GM21447 (cell line): ENCODE data around the gene SLC2A14.
"Not testable (repeated sequence)": the region's sequence is repeated elsewhere in the genome, so short reads cannot be mapped to it uniquely, and the experiment has no call there.

Experiments
- ATAC-seq: cut with Tn5 transposase; IDR thresholded peaks from one replicate; pipeline ENCODE4 v1.9.1; 2021; ENCODE audit not compliant: unreplicated experiment

Gene SLC2A14

DNA sequence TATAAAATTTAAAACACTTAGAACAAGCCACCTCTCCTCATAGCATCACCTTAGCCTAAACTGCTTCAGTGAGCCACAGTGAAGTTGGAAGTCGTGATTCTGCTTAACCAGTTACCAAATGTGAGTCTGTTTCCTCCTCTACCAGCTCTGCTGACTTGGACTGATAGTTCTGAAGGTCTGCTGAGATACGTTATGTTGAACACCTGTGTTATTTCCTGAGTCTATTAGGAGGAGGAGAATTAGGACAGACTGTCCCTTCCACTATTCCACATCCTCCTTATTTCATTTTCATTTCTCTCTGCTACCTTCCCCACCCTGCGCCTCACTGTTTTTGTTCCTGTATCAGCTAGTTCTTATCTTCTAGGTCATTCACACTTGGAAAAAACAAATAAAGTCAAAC lies 2.4 kb downstream of the SLC2A14 start:
- no peak for ATAC-seq

DNA sequence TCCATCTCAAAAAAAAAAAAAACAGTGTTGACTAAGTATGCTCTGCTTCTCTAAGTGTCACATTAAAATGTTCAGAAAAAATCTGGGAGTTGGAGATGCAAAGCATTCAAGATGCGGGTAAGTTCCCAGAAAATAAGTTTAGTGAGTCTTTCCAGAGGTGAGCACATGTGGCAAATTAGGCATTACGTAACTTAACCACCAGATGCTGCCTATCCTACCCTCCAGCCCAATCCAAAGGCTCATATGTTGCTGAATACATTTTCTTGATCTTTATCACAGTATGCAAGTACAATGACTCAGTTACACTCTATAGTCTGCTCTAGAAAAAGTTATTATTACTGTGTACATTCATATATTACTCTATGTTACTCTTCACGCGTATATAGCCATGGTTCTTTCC lies 3.6 kb downstream of the SLC2A14 start:
- no peak for ATAC-seq

DNA sequence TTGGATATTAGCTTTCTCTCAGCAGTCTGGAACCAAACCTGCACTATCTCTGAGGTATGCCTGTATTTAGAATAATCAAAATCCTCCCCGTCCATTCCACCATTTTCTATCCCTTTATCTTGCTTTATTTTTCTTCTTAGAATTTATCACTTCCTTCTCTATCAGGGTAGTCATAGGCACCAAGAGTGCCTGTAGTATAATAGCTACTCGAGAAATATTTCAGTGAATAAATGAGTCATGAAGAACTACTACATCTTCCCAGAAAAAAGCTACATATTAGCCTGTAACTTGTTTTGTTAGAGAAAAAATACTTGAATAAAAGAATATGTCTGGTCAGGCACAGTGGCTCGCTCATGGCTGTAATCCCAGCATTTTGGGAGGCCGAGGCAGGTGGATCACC lies 4.3 kb downstream of the SLC2A14 start:
- no peak for ATAC-seq

DNA sequence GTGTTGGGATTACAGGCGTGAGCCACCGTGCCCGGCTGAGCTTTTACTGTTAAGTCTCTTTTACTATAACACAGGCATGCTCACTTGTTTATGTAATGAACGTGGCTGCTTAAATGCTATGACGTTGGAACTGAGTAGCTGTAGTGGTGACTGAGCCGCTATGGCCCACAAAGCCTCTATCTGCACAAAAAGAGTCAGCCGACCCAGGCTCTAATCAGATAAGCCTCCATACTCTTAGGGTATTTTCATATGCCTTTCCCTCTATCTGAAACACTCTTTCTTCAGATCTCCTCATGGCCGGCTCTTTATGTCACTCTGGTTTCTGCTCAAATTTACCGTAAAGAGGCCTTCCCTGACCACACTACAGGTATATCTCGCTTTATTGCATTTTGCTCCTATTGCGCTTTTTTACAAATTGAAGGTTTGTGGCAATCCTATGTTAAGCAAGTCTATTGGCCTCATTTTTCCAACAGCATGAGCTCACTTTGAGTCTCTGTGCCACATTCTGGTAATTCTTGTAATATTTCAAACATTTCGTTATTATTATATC lies 8.0 kb downstream of the SLC2A14 start:
- ATAC-seq: no peak

DNA sequence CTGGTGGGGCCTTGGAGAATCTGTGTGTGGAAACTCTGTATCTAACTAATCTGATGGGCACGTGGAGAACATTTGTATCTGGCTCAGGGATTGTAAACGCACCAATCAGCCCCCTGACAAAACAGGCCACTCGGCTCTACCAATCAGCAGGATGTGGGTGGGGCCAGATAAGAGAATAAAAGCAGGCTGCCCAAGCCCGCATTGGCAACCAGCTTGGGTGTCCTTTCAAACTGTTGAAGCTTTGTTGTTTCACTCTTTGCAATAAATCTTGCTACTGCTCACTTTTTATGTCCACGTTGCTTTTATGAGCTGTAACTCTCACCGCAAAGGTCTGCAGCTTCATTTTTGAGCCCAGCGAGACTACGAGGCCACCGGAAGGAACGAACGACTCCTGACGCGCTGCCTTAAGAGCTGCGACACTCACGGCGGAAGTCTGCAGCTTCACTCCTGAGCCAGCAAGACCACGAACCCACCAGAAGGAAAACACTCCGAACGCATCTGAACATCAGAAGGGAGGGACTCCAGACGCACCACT lies 9.8 kb downstream of the SLC2A14 start:
- not testable (repeated sequence) for ATAC-seq

DNA sequence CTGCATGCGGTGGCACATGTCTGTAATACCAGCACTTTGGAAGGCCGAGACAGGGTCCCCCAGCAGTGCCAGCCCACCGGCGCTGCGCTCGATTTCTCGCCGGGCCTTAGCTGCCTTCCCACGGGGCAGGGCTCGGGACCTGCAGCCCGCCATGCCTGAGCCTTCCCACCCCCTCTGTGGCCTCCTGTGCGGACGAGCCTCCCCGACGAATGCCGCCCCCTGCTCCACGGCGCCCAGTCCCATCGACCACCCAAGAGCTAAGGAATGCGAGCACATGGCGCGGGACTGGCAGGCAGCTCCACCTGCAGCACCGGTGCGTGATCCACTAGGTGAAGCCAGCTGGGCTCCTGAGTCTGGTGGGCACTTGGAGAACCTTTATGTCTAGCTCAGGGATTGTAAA lies 10.4 kb downstream of the SLC2A14 start:
- not testable (repeated sequence) for ATAC-seq

DNA sequence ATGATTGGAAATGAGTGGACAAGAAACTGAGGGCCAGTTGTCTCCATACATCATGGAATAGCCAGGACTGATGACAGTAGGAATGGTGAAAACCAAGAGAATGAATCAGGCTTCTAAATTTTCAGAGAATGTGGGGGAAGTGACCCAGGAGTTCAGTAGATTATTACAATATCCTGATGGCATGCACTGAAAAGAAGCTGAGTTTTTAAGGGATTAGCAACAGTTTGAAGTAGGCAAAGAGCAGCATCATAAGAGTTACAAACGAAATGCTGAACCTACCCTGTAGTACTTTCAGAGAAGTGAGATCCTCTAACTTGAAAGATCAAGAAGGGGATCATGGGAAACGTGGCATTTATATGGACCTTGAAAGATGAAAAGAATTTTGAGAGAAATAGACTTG lies 13.2 kb downstream of the SLC2A14 start:
- ATAC-seq: no peak

DNA sequence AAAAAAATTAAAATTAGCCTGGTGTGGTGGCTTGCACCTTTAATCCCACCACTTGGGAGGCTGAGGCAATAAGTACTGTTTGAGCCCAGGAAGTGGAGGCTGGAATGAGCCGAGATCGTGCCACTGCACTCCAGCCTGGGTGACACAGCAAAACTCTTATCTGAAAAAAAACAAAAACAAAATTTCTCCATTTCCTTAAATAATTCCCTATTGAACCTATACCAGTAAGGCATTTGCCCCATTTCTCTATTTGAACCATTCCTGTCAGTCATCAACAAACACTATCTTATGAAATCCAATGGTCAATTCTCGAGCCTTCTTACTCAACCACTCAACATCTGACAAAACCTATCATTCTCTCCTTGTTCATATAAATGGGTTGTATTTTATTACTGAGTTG lies 14.7 kb downstream of the SLC2A14 start:
- ATAC-seq: no peak

DNA sequence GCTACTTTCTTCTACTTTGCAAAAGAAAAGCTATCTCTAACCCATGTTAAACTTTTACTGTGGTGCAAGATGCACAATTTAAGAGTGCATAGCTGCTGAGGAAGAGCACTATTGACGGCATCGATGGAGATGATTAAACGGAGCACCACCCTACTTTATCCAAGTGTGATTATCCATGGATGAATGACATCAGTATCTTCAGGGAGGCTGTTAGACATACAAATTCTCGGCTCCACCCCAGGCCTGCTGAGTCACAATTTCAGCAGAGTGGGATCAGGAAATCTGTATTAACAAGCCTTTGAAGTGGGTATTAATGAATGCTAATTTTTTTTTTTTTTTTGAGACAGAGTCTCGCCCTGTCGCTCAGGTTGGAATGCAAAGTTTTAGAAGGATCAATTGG lies 16.2 kb downstream of the SLC2A14 start:
- ATAC-seq: no peak

DNA sequence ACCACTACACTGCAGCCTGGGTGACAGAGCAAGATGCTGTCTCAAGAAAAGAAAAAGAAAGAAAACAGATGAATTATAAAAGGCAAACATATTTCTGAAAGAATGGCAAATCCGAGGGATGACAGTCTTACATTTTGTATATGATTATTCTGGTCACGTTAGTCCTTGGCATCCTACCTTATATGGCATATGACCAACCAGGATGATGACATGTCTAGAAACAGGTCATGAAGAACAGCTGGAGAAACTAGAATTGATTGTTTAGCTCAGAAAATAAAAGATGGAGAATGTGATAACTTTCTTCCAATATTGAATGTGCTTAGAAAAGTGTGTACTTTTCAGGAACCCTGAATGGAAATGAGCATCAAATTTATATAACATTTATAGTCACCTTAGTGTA lies 19.2 kb downstream of the SLC2A14 start:
- ATAC-seq: no peak

DNA sequence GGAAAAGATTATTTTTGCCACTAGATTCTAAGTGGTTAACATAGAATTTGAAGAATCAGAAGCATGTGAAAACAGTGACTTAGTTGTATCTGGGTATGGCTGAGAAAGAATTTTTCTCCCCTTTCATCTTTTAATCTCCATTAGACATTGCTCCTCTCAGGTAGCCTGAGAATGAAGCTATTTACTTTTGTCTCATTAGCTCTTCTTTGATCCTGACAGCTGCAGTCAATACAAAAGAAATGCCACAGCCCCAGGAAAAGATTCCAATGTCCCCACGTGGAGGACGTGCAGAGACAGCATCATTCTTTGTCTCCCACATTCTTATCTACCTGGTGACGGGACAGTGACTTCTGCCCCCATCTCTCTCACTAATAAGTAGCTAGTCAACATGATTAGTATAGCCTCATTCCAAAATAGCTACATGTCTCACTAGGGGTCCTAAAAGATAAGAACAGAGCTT lies 21.1 kb downstream of the SLC2A14 start:
- not testable (repeated sequence) for ATAC-seq

DNA sequence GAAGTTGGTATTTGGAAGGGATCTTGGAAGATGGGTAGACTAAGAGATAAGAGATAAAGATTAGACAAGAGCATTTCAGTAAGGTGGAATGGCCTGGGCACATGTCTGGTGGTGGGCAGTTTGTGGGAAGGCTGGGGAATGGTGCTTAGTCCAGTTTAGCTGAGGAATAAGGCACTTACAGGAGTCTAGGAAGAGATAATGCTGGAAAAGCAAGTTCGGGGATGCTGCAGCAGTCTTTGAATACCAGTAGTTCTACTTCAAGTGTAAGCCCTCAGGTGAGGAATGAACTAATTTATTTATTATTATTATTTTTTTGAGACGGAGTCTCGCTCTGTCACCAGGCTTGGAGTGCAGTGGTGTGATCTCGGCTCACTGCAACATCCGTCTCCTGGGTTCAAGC lies 22.6 kb downstream of the SLC2A14 start:
- ATAC-seq: not testable (repeated sequence)

DNA sequence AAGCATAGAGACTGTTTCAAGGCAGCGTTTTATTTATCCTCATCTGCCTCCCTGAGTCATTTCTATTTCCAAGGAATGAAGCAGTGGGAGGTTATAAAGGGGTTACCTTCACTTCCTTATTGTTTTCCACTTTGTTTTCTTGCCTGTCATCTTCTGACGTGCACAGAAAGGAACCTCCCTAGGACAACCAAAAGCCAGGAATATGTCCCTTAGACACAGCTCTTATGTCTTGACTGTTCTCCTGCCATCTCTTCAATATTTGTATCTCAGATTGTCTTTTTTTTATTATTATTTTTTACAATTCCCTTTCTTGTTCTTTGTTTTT lies 24.7 kb downstream of the SLC2A14 start:
- ATAC-seq: not testable (repeated sequence)

DNA sequence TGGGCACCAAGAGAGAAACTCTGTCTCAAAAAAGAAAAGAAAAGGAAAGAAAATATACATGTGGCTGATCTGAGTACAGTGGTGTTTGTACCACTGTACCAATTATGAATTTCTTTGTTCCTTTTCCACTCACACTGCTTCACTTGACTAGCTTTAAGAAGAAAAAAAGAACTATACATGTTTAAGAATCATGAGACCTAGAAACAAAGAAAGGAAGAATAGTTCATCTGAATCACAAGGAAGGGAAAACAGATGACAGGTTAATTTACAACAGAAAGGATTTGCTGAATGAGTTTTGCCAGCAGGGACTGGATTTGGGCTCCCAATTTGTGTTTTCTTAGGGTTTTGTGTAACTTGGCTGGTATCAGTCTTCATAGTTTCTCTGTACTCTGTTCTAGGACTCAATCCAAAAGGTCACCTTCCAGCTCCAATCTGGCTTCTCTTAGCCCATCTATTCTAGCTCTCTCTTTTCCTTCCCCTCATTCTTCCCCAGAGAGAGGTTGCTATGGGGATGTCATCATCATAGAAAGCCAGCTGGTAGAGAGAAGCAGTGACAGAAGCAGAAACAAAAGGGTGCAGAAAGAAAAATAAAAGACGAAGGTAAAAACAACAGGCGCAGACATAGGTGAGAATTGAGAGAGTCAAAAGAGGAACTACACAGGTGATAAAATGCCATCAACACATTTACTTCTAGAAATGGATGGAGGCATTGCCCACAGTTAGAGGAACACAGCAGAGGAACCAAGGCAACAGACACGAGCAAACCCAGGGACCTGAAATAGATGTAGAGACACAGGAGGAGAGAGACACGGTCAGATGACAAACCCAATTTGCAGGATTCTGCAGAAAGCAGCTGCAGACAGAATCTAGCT lies 25.3 kb downstream of the SLC2A14 start:
- not testable (repeated sequence) for ATAC-seq

DNA sequence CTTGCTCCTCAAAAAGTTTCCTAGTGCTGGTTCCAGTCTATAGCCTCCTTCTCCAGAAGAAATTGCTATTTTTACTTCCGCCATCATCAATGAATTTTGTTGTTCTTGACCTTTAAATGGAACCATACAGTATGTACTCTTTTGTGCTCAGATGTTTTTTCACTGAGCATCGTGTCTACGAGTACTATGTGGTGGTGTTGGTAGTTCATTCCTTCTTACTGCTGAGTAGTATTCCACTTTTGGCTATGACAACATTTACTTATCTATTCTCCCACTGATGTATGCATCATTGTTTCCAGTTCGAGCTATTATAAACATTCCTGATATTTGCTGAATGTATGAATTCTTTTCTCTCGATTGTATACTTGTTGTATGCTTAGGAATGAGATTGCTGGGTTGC lies 28.6 kb downstream of the SLC2A14 start:
- ATAC-seq: no peak

DNA sequence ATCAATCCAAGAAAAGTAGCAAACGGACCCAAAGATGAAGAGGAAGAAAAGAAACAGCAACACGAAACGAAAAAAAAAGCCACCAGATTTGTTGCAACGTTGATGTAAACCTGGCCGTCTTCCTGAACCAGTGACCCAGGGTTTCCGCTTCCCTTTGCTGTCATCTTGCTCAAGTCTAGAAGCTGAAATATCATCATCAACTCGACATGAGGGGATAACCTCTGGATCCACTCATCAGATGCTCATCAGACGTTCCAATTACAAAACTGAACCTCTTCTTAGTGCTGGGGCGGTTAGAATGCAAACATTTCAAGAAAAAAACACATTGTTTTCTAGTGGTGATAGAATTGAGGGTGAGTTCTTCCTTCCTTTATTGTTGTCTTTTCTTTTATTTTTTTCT lies 29.1 kb downstream of the SLC2A14 start:
- not testable (repeated sequence) for ATAC-seq

DNA sequence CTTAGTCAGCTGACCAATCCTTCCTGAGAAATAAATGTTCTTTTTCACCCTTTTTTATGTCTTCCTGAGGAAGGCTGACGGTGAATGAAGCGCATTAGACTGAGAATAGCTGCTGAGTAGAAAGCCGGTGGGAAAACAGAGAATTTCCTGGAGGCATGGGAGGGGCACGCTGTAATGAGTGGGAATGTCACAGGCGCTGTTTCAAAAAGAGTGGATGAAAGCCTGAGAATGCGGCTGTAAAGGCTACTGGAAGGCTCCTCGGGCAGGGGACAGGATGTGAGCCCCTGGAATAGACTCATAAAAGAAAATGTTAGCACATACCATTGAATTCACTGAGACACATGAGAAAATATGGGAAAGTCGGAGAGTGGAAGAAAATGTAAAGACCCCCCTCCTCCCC lies 29.6 kb downstream of the SLC2A14 start:
- not testable (repeated sequence) for ATAC-seq

DNA sequence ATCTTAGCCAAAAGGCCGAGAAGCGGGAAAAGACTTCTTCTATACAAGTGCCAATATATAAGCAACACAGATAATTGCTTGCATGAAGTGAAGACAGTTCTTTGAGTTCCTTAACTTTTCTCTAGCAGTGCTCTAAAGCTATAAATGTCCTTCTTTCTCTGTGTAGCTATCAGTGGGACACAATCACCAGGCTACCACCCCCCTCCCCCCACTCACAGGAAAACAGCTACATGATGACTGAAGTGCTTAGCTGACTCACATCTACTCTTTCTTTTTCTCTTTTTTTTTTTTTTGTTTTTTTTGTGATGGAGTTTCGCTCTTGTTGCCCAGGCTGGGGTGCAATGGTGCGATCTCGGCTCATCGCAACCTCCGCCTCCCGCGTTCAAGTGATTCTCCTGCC lies 30.3 kb downstream of the SLC2A14 start:
- ATAC-seq: not testable (repeated sequence)

DNA sequence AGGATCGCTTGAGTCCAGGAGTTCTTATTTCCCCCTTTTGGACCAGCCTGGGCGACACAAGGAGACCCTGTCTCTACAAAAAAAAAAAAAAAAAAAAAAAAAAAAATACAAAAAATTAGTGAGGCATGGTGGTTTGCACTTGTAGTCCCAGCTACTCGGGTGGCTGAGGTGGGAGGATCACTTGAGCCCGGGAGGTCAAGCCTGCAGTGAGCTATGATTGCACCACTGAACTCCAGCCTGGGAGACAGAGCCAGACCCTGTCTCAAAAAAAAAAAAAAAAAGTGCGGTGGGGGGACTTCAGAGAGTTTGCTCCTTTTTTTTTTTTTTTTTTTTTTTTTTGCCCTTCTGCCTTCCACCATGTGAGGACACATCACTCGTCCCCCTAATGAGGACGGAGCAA lies 32.9 kb downstream of the SLC2A14 start:
- not testable (repeated sequence) for ATAC-seq

DNA sequence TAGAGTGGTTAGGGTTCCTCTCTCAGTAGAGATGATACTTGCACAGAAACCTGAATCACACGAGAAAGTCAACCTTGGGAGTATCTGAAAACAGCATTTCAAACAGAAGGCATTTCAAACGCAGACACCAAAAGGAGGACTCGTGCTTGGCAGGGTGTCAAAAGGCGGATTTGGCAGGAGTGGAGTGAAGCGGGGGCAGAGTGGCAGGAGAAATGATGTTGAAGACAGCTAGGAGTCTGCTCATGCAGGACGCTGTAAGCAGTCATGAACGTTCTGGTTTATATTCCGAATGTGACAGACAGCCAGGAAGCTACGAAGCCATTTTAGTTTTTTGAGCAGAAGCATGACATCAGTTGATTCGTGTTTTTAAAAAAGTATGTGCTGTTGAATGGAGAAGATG lies 33.5 kb downstream of the SLC2A14 start:
- ATAC-seq: not testable (repeated sequence)

DNA sequence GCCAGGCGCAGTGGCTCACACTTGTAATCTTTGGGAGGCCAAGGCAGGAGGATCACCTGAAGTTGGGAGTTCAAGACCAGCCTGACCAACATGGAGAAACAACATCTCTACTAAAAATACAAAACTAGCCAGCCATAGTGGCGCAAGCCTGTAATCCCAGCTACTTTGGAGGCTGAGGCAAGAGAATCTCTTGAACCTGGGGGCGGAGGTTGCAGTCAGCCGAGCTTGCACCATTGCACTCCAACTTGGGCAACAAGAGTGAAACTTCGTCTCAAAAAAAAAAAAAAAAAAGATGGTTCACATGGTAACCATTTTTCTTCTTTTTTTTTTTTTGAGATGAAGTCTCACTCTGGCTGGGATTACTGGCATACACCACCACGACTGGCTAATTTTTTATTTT lies 35.3 kb downstream of the SLC2A14 start:
- no peak for ATAC-seq

DNA sequence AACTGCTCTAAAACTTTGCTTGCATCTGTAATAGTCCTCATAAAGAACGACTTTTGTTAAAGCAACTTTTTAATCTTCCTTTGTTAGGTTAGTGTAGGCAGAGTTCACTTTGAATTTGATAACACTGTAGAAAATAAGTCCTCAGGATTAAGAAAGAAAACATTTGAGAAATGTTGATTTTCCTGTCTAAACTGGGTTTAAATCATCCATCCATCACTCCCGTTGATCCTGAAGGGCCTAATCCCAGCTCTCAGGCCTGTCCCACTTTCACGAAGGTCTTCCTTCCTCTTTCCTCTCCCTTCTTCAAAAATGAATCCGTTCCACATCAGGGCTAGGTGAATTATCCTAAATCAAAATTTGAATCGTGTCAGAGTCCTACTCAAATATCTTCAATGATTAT lies 36.9 kb downstream of the SLC2A14 start:
- no peak for ATAC-seq
